Lower lobe of right lung (tissue), 2 donors: ENCODE results near the gene SLC45A3. TPM values are rescaled to one million over a fixed set of nuclear protein-coding genes. Genes with fewer than 3 reads are reported as not detected.

Experiments used
- ATAC-seq, 2 donors: fragments of 200-7000 bp; cut with Tn5 transposase; one replicate each; pipeline ENCODE4 v1.9.1; 2020 to 2022; ENCODE audit warnings: mild to moderate bottlenecking in 2 of 2, moderate library complexity in 2 of 2
- DNase-seq: peaks from one replicate; pipeline ENCODE4 v3.0.0-alpha.2; 2020
- H3K27ac ChIP-seq: fragments of 200-600 bp; one replicate; pipeline ENCODE4 v1.8.0; 2022
- H3K27me3 ChIP-seq: fragments of 200-600 bp; one replicate; pipeline ENCODE4 v1.8.0; 2022; ENCODE audit warnings: low read depth
- H3K36me3 ChIP-seq: fragments of 200-600 bp; one replicate; pipeline ENCODE4 v1.8.0; 2022; ENCODE audit warnings: mild to moderate bottlenecking
- H3K4me1 ChIP-seq: fragments of 200-600 bp; one replicate; pipeline ENCODE4 v1.8.0; 2022
- H3K4me3 ChIP-seq: fragments of 200-600 bp; one replicate; pipeline ENCODE4 v1.8.0; 2022; ENCODE audit warnings: mild to moderate bottlenecking
- H3K9me3 ChIP-seq: fragments of 200-600 bp; one replicate; pipeline ENCODE4 v1.8.0; 2022
- CTCF ChIP-seq: fragments of 200-600 bp; IDR thresholded peaks from one replicate; pipeline ENCODE4 v1.8.0; 2022; ENCODE audit warnings: antibody characterized with exemption, mild to moderate bottlenecking
- intact Hi-C: fragments of 100-400 bp; cut with DNase I; formaldehyde crosslinking; loops from one replicate; pipeline ENCODE4 v1.11.0; 2022
- total RNA-seq: library from RNA; stranded (reverse); fragmentation: NEBNext Ultra II Directional; extraction: Animal tissue kit (Norgen Biotek cat#: 25700); gene quantifications from one replicate; pipeline ENCODE4 v1.2.1, GENCODE V29; 2021
- donor health status: DM: no; HTN: yes; CAD: no; lungs with severe emphysema.

The SLC45A3 gene
- total RNA-seq, 1 donor from 2014 or later: 6.8 TPM

GRCh38 chr1:205662135-205662738 is 18.1 kb downstream of the SLC45A3 start:
- ATAC-seq: no peak
- no peak for TF ChIP-seq CTCF
- H3K9me3 ChIP-seq: no peaks in the 10 kb centered on the region
- H3K36me3 ChIP-seq: no peaks in the 10 kb centered on the region
- H3K4me1 ChIP-seq: peaks cover 22% of the 10 kb centered on the region
- no peak for DNase-seq
- no peaks in the 10 kb centered on the region for H3K27me3 ChIP-seq
- no peak overlapping the region for H3K4me3 ChIP-seq
- intact Hi-C loops: no loop called here
- H3K27ac ChIP-seq: no peak overlapping the region

GRCh38 chr1:205661429-205662134 is 18.7 kb downstream of the SLC45A3 start:
- no peaks in the 10 kb centered on the region for H3K36me3 ChIP-seq
- no peak for TF ChIP-seq CTCF
- H3K9me3 ChIP-seq: no peaks in the 10 kb centered on the region
- peaks cover 22% of the 10 kb centered on the region for H3K4me1 ChIP-seq
- no peak for DNase-seq
- no peak overlapping the region for H3K27ac ChIP-seq
- no peak overlapping the region for H3K4me3 ChIP-seq
- no peaks in the 10 kb centered on the region for H3K27me3 ChIP-seq
- ATAC-seq: no peak
- intact Hi-C loops: no loop called here

GRCh38 chr1:205660361-205660760 is 19.9 kb downstream of the SLC45A3 start:
- Histone ChIP-seq H3K27ac (no peak overlapping the region), H3K36me3 (no peaks in the 10 kb centered on the region), H3K4me3 (no peak overlapping the region), H3K9me3 (no peaks in the 10 kb centered on the region), H3K27me3 (no peaks in the 10 kb centered on the region), H3K4me1 (peaks cover 22% of the 10 kb centered on the region)
- DNase-seq (no peak), ATAC-seq (no peak)
- intact Hi-C loops: no loop called here
- TF ChIP-seq CTCF: no peak

GRCh38 chr1:205658943-205659581 is 21.2 kb downstream of the SLC45A3 start:
- DNase-seq: peak; percentile 84
- no peaks in the 10 kb centered on the region for H3K36me3 ChIP-seq

GRCh38 chr1:205656236-205656635 is 24.1 kb downstream of the SLC45A3 start:
- Histone ChIP-seq H3K4me3 (no peak overlapping the region), H3K4me1 (peaks cover 6% of the 10 kb centered on the region), H3K36me3 (no peaks in the 10 kb centered on the region), H3K27me3 (no peaks in the 10 kb centered on the region), H3K27ac (no peak overlapping the region), H3K9me3 (no peaks in the 10 kb centered on the region)
- TF ChIP-seq CTCF: no peak
- intact Hi-C loops: loop anchor here (10.0 kb wide), 1 partner anchor 61 kb away; no protein-coding TSS in a partner anchor
- DNase-seq (no peak), ATAC-seq (no peak)

More at GRCh38 chr1:205658943-205659581, 21.2 kb downstream of the SLC45A3 start:
- peak; percentile 91 for TF ChIP-seq CTCF
- Histone ChIP-seq H3K4me3 (no peak overlapping the region), H3K27me3 (no peaks in the 10 kb centered on the region), H3K4me1 (peaks cover 9% of the 10 kb centered on the region), H3K9me3 (no peaks in the 10 kb centered on the region), H3K27ac (no peak overlapping the region)
- intact Hi-C loops: loop anchor here (10.0 kb wide), 1 partner anchor 64 kb away; no protein-coding TSS in a partner anchor
- peak; percentile 87 for ATAC-seq
